ENCODE measurements around the gene CASKIN1. TPM values are rescaled to one million over a fixed set of nuclear protein-coding genes. Genes with fewer than 3 reads are reported as not detected.

CASKIN1 gene
- total RNA-seq, 1 experiment from 2014 or later: 6.6 TPM

DNA sequence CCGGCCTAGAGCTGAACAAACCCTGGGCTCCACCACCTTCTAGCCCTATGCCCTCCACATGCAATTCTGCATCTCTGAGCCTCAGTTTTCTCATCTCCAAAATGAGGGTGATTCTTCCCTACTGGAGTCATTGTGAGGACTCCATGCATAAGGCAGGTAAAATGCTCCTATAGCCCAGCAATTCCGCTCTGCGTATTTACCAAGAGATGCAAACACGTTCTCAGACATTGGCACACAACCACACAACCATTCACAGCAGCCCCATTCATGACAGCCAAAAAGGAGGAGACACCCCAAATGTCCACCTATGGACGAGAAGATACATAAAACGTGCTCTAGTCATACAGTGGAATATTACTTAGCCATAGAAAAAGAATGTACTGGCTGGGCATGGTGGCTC, 3.9 kb upstream of the CASKIN1 start:
- Histone ChIP-seq H3K27me3 (replicated peaks; ENCODE audit: control insufficient read depth, insufficient read depth, low read length) (no peaks in the 10 kb centered on the region), H3K4me1 (peaks cover 4% of the 10 kb centered on the region), H3K36me3 (ENCODE audit: control insufficient read depth, insufficient read depth, low read length) (no peaks in the 10 kb centered on the region), H3K9me3 (no peaks in the 10 kb centered on the region), H3K4me3 (ENCODE audit: low read depth, low read length) (no peak overlapping the region)
- DNase-seq: no peak
- Mint-ChIP-seq H3K27me3 (ENCODE audit: insufficient read depth, unreplicated experiment) (no peaks in the 10 kb centered on the region), H3K27ac (ENCODE audit: unreplicated experiment) (no peak overlapping the region), H3K4me3 (ENCODE audit: unreplicated experiment) (no peak overlapping the region), H3K4me1 (ENCODE audit: low read depth, unreplicated experiment) (peaks cover 7% of the 10 kb centered on the region), H3K9me3 (ENCODE audit: unreplicated experiment) (no peaks in the 10 kb centered on the region), H3K36me3 (ENCODE audit: insufficient read depth, unreplicated experiment) (peaks cover 15% of the 10 kb centered on the region)
- BruUV-seq (replicated peaks): no TSS peak
- POLR2A ChIA-PET: no interaction called here
- CTCF ChIA-PET: no interaction called here
- TF ChIP-seq, protein P1, sequence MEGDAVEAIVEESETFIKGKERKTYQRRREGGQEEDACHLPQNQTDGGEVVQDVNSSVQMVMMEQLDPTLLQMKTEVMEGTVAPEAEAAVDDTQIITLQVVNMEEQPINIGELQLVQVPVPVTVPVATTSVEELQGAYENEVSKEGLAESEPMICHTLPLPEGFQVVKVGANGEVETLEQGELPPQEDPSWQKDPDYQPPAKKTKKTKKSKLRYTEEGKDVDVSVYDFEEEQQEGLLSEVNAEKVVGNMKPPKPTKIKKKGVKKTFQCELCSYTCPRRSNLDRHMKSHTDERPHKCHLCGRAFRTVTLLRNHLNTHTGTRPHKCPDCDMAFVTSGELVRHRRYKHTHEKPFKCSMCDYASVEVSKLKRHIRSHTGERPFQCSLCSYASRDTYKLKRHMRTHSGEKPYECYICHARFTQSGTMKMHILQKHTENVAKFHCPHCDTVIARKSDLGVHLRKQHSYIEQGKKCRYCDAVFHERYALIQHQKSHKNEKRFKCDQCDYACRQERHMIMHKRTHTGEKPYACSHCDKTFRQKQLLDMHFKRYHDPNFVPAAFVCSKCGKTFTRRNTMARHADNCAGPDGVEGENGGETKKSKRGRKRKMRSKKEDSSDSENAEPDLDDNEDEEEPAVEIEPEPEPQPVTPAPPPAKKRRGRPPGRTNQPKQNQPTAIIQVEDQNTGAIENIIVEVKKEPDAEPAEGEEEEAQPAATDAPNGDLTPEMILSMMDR (IDR thresholded peaks at IDR 0.05; ENCODE audit: insufficient read depth in 1 of 2, low read depth in 1 of 2, low read length in 1 of 2, severe bottlenecking in 1 of 2, unreplicated experiment in 1 of 2): no peak
- intact Hi-C loops (cut with micrococcal nuclease; ENCODE audit: unreplicated experiment): no loop called here

DNA sequence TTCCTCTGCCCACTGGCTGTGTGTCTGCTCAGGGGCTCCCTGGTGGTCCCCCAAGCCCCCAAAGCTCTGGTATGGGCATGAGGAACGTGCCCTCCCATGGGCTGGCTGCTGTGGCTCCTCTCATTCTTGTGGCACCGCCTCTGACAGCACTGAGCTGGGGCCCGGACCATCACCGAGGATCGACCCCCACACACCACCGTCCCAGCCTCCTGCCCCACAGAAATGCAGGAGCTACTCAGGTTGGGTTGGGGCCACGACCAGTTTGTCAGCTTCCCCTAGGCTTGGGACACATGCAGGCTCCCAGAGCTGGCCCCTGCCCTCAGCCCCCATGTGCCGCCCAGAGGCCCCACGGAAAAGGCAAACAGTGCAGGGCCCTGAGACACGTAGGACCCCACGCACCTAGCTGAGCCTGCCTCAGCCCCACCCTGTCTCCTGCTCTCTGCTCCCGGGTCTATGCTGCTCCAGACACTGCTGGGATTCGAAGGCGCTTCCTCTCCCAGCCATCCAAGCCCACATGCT, 3.3 kb upstream of the CASKIN1 start:
- BruUV-seq (replicated peaks): no TSS peak
- H3K4me3 ChIP-seq (ENCODE audit: low read depth, low read length): no peak overlapping the region
- H3K9me3 Mint-ChIP-seq (ENCODE audit: unreplicated experiment): no peaks in the 10 kb centered on the region
- no peak overlapping the region for H3K4me3 Mint-ChIP-seq (ENCODE audit: unreplicated experiment)
- TF ChIP-seq, protein P1 (IDR thresholded peaks at IDR 0.05; ENCODE audit: insufficient read depth in 1 of 2, low read depth in 1 of 2, low read length in 1 of 2, severe bottlenecking in 1 of 2, unreplicated experiment in 1 of 2): no peak
- intact Hi-C loops (cut with micrococcal nuclease; ENCODE audit: unreplicated experiment): no loop called here
- H3K27me3 Mint-ChIP-seq (ENCODE audit: insufficient read depth, unreplicated experiment): no peaks in the 10 kb centered on the region
- H3K36me3 Mint-ChIP-seq (ENCODE audit: insufficient read depth, unreplicated experiment): peaks cover 13% of the 10 kb centered on the region
- no peak for DNase-seq
- no peaks in the 10 kb centered on the region for H3K36me3 ChIP-seq (ENCODE audit: control insufficient read depth, insufficient read depth, low read length)
- H3K9me3 ChIP-seq: no peaks in the 10 kb centered on the region
- ChIA-PET CTCF (interaction anchor here (0.7 kb wide), 1 partner anchor 652 kb away, joined by 3 read pairs; no protein-coding TSS in a partner anchor), POLR2A (no interaction called here)
- H3K27me3 ChIP-seq (replicated peaks; ENCODE audit: control insufficient read depth, insufficient read depth, low read length): no peaks in the 10 kb centered on the region
- peaks cover 9% of the 10 kb centered on the region for H3K4me1 ChIP-seq
- peaks cover 5% of the 10 kb centered on the region for H3K4me1 Mint-ChIP-seq (ENCODE audit: low read depth, unreplicated experiment)
- H3K27ac Mint-ChIP-seq (ENCODE audit: unreplicated experiment): no peak overlapping the region

DNA sequence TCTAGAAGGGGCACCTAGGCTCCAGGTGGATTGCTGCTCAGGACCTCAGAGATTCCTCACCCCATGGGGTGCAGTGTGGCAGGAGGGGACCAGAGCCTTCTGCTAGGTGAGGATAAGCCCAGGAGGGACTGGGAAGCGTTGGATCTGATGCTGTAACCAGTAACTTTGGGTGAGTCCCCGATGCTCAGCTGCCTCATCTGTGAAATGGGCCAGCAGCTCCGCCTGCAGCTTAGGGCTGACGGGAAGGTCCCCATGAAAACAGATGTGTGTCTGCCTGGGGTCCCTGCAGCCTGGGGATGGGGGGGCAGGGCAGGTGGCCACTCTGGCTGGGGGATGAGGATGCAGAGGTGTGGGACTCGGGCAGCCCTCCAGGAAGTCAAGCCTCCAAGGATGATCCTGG, 2.7 kb upstream of the CASKIN1 start:
- no peaks in the 10 kb centered on the region for H3K4me1 Mint-ChIP-seq (ENCODE audit: low read depth, unreplicated experiment)
- no peaks in the 10 kb centered on the region for H3K9me3 ChIP-seq
- H3K27me3 ChIP-seq (replicated peaks; ENCODE audit: control insufficient read depth, insufficient read depth, low read length): no peaks in the 10 kb centered on the region
- H3K4me3 Mint-ChIP-seq (ENCODE audit: unreplicated experiment): no peak overlapping the region
- peaks cover 7% of the 10 kb centered on the region for H3K36me3 Mint-ChIP-seq (ENCODE audit: insufficient read depth, unreplicated experiment)
- H3K27me3 Mint-ChIP-seq (ENCODE audit: insufficient read depth, unreplicated experiment): no peaks in the 10 kb centered on the region
- H3K36me3 ChIP-seq (ENCODE audit: control insufficient read depth, insufficient read depth, low read length): no peaks in the 10 kb centered on the region
- H3K9me3 Mint-ChIP-seq (ENCODE audit: unreplicated experiment): no peaks in the 10 kb centered on the region
- TF ChIP-seq, protein P1 (IDR thresholded peaks at IDR 0.05; ENCODE audit: insufficient read depth in 1 of 2, low read depth in 1 of 2, low read length in 1 of 2, severe bottlenecking in 1 of 2, unreplicated experiment in 1 of 2): no peak
- H3K4me1 ChIP-seq: peaks cover 9% of the 10 kb centered on the region
- H3K4me3 ChIP-seq (ENCODE audit: low read depth, low read length): no peak overlapping the region
- H3K27ac Mint-ChIP-seq (ENCODE audit: unreplicated experiment): no peak overlapping the region
- ChIA-PET CTCF (interaction anchor here (0.7 kb wide), 1 partner anchor 653 kb away, joined by 3 read pairs; no protein-coding TSS in a partner anchor), POLR2A (no interaction called here)
- no peak for DNase-seq
- BruUV-seq (replicated peaks): no TSS peak
- intact Hi-C loops (cut with micrococcal nuclease; ENCODE audit: unreplicated experiment): no loop called here

Measured in Caco-2 (cell line).